ENCODE results near the gene OGFR.

The OGFR gene

GRCh38 chr20:62770111-62770910 is 34.3 kb upstream of the OGFR start:
- no peak for DNase-seq

- DNase-seq: no peak
Measured at GRCh38 chr20:62770916-62771315, 33.7 kb upstream of the OGFR start.

- no peak for DNase-seq
Measured at GRCh38 chr20:62771396-62772102, 33.1 kb upstream of the OGFR start.

GRCh38 chr20:62772103-62772611 is 32.5 kb upstream of the OGFR start:
- DNase-seq: no peak

- no peak for DNase-seq
Measured at GRCh38 chr20:62772619-62772989, 32.0 kb upstream of the OGFR start.

- no peak for DNase-seq
Measured at GRCh38 chr20:62772990-62773844, 31.4 kb upstream of the OGFR start.

GRCh38 chr20:62773845-62774714 is 30.6 kb upstream of the OGFR start:
- no peak for DNase-seq

- no peak for DNase-seq
Measured at GRCh38 chr20:62774762-62775161, 29.9 kb upstream of the OGFR start.

- DNase-seq: no peak
Measured at GRCh38 chr20:62775206-62775605, 29.4 kb upstream of the OGFR start.

- DNase-seq: no peak
Measured at GRCh38 chr20:62776035-62776691, 28.5 kb upstream of the OGFR start.

- no peak for DNase-seq
Measured at GRCh38 chr20:62776692-62777527, 27.7 kb upstream of the OGFR start.

GRCh38 chr20:62777528-62777830 is 27.2 kb upstream of the OGFR start:
- no peak for DNase-seq

- no peak for DNase-seq
Measured at GRCh38 chr20:62778058-62778457, 26.6 kb upstream of the OGFR start.

- DNase-seq: no peak
Measured at GRCh38 chr20:62778601-62779416, 25.8 kb upstream of the OGFR start.

GRCh38 chr20:62779417-62779685 is 25.3 kb upstream of the OGFR start:
- no peak for DNase-seq

GRCh38 chr20:62780204-62780603 is 24.4 kb upstream of the OGFR start:
- no peak for DNase-seq

GRCh38 chr20:62780696-62781095 is 23.9 kb upstream of the OGFR start:
- DNase-seq: no peak

- no peak for DNase-seq
Measured at GRCh38 chr20:62782149-62782892, 22.3 kb upstream of the OGFR start.

- DNase-seq: no peak
Measured at GRCh38 chr20:62782893-62783278, 21.7 kb upstream of the OGFR start.

GRCh38 chr20:62784497-62784896 is 20.1 kb upstream of the OGFR start:
- no peak for DNase-seq

All from fibroblast of upper back skin (primary cell).